GM20431 (cell line): ENCODE measurements around the gene DNAJC8.

ENCODE experiments used
- in situ Hi-C: fragments of 300-500 bp; cut with MseI, MboI; formaldehyde crosslinking; loops from one replicate; pipeline ENCODE4 v1.15.0; 2020; ENCODE audit warnings: low sequenced_read_pairs; ENCODE audit not compliant: unreplicated experiment

The DNAJC8 gene

DNA sequence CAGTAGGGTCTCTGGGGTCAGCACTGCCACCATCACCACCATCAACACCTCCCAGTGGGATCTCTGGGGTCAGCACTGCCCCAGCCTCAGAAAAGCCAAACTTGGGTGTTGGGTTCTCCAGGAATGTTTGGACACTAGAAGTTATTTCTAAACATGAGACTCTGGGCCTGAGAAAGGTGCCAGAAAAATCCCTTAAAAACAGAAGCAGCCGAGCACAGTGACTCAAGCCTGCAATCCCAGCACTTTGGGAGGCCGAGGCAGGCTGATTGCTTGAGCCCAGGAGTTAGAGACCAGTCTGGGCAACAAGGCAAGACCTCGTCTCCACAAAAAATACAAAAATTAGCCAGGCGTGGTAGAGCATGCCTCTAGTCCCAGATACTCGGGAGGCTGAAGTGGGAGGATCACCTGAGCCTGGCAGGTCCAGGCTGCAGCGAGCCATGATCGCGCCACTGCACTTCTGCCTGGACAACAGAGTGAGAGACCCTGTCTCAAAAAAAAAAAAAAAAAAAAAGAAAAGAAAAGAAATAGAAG is 56.8 kb downstream of the DNAJC8 start:
- in situ Hi-C loops, result no loop called here

DNA sequence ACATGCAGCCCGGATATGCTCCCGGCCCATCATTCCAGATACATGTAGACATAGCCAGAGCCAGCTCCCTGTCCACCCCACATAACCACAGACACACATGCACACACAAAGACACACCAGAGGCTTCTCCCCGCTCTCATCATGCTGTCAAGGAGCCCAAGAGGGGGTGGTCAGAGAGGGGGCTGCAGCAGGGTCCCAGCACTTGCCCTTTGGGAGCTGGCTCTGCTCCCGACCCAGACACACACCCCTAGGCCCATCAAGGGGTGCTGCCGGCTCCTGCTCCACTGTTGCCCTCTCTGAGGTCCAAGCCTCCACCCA is 58.9 kb downstream of the DNAJC8 start:
- in situ Hi-C loops, result no loop called here

DNA sequence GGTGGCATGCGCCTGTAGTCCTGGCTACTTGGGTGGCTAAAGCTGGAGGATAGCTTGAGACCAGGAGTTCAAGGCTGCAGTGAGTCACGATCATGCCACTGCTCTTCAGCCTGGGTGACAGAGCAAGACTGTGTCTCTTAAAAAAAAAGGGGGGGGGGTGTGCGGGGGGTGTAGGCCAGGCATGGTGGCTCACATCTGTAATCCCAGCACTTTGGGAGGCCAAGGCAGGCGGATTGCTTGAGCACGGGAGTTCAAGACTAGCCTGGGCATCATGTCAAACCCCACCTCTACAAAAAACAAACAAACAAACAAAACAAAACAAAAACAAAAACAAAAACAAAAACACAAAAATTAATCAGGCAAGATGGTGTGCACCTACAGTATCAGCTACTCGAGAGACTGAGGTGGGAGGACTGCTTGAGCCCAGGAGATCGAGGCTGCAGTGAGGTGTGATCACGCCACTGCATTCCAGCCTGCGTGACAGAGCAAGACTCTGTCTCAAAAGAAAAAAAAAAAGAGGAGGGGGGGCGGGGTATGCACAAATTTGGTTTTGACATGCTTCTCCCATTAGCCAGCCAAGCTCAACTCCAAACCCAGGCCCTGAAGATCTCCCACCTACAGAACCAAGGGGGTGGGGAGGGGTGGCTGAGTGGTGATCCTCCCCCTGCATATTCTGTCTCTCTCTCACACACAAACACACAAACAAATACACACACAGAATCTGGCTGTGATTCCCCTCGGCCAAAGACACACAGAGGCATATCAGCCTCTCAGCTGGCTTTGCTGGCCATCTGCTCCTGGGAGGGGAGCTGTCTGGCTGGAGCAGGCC is 59.5 kb downstream of the DNAJC8 start:
- in situ Hi-C loops, result no loop called here

DNA sequence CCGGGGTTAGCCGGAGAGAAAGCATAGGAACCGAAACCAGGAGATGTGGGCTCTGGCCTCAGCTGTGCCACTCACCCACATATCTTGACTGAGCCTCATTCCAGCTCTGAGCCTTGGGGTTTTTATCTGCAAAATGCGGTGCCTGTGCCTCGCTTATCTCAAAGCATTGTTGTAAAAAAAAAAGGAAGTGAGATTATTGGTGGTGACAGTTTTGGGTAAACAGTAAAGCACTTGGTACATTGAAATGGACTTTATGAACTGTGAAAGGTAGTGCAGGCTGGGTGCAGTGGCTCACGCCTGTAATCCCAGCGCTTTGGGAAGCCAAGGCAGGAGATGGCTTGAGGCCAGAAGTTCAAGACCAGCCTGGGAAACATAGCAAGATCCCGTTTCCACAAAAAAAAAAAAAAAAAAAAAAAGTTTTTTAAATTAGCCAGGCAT is 60.1 kb downstream of the DNAJC8 start:
- in situ Hi-C loops, result no loop called here

GRCh38 chr1:28171246-28171645 is 61.6 kb downstream of the DNAJC8 start:
- in situ Hi-C loops, result no loop called here

GRCh38 chr1:28170001-28170596 is 62.7 kb downstream of the DNAJC8 start:
- in situ Hi-C loops, result no loop called here

DNA sequence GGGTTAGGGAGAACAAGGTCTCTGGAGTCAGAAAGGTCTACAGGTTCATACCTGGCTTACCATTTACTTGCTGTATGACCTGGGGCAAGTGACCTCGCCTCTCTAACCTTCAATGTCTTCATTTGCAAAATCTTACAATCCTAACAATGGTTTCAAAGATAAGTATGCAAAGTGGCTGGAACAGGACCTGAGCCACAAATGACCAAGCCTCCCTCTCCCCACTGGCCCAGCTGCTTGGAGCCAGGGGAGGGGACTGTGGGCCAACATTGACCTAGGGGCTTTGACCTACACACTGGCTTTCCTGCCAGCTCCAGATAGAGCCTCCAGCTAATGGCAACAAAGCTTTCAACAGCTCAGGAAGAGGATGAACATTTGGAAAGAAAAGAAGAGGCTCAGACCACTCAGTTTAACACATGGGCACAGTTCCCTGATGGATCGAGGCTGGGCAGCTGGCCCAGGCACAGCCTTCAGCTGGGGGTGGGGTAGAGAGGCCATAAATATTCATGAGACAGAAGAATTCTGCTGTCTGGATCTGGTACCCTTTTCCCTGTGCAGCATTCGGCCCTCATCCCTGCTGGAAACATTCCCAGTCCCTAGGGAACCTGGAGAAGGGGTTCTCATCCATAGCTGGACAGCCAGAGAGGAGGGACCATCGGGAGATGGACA is 69.2 kb downstream of the DNAJC8 start:
- in situ Hi-C loops, result no loop called here

DNA sequence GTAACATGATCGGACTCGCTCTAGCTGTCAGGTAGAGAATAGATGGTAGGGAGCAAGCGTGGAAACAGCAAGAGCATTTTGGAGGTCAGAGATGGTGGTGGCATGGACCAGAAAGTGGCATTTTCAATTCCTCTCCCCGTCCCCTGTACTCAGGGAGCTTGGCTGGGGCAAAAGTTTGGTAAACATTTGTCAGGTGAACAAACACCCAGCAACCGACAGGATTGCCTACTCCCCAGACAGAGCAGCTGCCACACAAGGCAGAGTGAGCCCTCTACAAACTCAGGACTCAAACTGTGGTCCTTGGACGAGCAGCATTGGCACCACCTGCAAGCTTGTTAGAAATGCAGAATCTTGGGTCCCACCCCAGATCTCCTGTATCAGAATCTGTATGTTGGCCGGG is 70.7 kb downstream of the DNAJC8 start:
- in situ Hi-C loops, result no loop called here

- in situ Hi-C loops, result no loop called here
Measured at GRCh38 chr1:28161751-28162150, 71.1 kb downstream of the DNAJC8 start.

GRCh38 chr1:28160782-28161266 is 72.0 kb downstream of the DNAJC8 start:
- in situ Hi-C loops, result no loop called here

GRCh38 chr1:28159680-28160079 is 73.1 kb downstream of the DNAJC8 start:
- in situ Hi-C loops, result no loop called here

DNA sequence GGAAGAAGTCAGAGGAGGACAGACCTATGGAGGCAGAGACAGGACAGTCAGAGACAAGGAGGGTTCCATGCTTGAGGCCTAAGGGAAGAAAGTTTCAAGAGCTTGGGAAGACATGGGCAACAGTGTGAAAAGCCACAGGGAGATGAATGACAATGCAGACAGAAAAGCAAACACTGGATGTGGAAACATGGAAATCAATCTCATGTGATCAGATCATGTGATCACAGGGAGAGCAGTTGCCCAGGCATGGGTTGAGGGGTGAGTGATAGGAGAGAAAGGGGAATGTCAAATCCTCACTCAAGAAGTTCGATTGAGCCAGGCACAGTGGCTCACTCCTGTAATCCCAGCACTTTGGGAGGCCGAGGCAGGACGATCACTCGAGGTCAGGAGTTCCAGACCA is 73.6 kb downstream of the DNAJC8 start:
- in situ Hi-C loops, result no loop called here

- in situ Hi-C loops, result no loop called here
Measured at GRCh38 chr1:28157894-28158293, 74.9 kb downstream of the DNAJC8 start.

DNA sequence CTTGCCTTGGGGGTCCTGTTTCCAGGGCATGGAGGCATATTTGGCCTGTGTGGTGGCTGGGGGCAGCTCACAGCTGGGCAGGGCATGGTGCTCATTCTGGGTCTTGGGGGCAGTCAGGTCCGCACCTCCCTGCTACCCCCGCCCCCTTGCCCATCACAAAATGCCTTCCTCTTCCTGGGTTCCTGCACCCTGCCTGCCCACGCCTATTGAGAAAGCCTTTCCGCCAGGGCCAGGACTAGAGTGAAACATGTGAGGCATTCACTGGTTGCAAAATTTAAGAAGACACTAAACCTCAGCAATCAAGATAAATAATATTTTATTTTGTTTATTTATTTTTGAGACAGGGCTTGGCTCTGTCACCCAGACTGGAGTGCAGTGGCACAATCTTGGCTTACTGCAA is 76.0 kb downstream of the DNAJC8 start:
- in situ Hi-C loops, result no loop called here

DNA sequence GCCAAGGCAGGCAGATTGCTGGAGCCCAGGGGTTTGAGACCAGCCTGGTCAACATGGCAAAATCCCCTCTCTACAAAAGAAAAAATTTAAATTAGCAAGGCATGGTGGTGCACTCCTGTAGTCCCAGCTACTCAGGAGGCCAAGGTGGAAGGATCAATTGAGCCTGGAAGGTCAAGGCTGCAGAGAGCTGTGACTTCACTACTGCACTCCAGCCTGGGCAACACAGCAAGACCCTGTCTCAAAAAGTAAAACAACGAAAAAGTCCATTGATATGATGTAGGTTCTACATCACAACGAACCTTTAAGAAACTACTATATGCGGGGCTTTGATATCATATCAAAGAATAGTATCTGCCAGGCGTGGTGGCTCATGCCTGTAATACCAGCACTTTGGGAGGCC is 77.2 kb downstream of the DNAJC8 start:
- in situ Hi-C loops, result no loop called here

DNA sequence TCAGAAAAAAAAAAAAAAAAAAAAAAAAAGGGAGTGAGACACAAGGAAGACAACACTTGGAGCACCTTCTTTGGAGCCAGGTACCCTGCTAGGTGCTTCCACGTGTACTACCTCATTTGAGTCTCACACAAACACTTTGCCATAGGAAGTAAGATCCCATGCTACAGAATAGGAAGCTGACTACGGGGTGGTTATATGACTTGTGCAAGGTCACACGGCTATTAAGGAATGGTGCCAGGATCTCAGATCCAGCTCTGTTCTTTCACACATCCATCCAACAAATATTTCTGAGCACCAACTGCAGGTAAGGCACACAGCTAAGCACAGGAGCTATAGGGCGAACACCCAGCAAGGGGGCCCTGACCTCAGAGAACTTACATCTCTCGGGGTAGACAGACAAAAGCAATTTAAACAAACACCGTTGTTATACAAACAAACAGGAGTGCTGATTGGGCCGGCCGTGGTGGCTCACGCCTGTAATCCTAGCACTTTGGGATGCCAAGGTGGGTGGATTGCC is 78.7 kb downstream of the DNAJC8 start:
- in situ Hi-C loops, result no loop called here
